Stimulated activated CD4-positive, alpha-beta T cell treated with anti-CD3 and anti-CD28 coated beads, Interleukin-12 subunit alpha, Interleukin-12 subunit beta, amount 100 ng/mL, for 48 hours (primary cell): Measurements from ENCODE around the gene LMLN.
"Not testable (repeated sequence)": the region's sequence is repeated elsewhere in the genome, so short reads cannot be mapped to it uniquely, and the experiment has no call there.

Experiments
- DNase-seq, 3 donors: peaks; one replicate each; pipeline ENCODE4 v3.0.0-alpha.2; 2020; ENCODE audit warnings: low read depth in 2 of 3, low spot score in 1 of 3

LMLN gene, protein sequence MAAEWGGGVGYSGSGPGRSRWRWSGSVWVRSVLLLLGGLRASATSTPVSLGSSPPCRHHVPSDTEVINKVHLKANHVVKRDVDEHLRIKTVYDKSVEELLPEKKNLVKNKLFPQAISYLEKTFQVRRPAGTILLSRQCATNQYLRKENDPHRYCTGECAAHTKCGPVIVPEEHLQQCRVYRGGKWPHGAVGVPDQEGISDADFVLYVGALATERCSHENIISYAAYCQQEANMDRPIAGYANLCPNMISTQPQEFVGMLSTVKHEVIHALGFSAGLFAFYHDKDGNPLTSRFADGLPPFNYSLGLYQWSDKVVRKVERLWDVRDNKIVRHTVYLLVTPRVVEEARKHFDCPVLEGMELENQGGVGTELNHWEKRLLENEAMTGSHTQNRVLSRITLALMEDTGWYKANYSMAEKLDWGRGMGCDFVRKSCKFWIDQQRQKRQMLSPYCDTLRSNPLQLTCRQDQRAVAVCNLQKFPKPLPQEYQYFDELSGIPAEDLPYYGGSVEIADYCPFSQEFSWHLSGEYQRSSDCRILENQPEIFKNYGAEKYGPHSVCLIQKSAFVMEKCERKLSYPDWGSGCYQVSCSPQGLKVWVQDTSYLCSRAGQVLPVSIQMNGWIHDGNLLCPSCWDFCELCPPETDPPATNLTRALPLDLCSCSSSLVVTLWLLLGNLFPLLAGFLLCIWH

DNA sequence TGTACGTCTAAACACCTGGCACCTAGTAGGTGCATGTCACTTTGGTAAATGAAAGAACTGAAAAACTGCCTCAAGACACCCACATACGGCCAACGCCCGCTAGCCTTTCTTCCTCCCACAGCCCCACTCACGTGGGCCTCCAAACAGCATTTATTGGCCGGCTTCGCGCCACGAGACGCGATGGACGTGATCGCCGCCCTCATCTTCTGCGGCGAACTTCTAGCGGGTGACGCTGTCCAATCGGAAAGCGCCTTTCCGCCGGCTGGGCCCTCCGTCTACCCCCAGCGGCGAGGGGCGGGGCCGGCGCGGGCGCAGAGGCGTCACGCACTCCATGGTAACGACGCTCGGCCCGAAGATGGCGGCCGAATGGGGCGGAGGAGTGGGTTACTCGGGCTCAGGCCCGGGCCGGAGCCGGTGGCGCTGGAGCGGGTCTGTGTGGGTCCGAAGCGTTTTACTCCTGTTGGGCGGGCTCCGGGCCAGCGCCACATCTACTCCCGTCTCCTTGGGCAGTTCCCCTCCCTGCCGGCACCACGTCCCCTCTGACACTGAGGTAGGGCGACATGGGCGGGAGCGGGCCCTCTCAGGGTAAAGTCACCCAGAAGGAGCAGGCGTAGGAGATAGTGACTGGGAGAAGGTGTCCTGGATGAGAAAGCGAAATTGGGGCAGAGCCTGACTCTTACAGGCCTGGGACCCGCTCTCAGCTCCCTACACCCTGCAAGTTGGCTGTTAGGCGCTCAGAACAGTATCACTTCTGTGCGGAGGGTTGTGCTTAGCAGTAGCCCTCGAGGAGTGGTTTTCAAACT, at the start of gene LMLN:
Gene LMLN, plus strand, starts transcription at position 327 of the 803 bp plus-strand sequence. Its CDS starts 29 bp downstream, at position 356.
- peak; percentile 84 to 95 (median 93) for DNase-seq

DNA sequence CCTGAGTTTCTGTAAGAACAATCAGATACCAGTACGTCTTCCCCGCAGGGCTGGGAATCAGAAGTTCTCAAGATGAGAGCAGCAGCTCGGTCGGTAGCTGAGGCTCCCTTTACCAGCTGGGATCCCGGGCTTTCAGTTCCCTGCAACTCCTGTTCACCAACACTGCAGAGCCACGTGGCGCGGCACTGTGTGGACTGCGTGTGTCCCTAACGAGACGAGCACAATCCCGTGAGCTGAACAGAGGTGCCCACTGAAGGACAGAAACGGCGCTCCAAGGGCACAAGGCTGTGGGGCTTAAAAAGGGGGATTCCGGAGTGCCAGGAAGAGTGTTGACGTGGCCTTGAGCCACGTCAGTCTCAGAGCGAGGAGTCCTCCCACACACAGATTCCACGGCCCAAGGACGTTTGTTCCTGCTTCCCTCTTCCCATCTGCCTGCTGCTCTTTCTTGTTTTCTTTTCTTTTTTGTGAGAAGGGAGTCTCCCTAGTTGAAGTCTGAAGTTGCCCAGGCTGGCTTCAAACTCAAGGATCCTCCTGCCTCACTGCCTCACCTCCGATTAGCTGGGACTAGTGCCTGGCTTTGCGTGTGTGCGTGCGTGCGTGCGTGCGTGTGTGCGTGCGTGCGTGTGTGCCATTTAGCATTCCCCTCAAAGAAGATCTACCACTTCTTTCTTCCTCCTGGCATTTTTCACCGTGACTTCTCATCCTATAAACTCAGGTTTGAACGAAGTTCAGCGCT, 47.1 kb upstream of the LMLN start:
- DNase-seq, result no peak

DNA sequence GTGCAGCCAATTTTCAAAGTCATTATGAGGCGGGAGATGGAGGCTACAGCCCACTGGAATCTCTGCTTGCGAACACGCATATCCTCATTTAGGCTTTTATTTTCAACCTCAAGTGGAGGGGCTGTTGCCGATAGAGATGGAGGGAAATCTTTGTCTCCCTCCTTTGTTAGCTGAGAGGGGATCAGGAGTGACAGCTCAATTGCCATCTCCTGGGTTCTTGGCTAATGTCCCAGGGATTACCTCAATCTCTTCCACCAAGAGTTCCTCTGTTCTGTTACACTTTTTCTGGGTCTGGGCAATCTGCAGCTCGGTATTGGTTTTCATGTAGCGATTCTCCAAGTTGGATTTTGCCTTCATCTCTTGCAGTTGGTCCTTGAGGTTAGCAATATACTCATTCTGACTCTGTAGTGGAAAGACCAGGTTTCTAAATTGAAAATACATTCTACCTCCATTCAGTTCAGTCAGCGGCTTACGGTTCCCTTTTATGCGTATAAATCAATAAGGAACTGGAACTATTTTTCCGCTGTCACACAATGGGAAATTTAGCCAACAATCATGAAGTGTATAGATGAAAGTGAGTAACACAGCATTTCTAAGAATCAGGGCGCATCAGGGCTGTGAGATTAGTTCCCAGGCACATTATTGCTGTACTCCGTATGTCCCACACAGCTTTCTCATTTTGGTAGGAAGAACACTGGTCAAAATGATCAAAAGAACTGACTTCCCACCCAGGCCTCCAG, 46.2 kb upstream of the LMLN start:
- no peak for DNase-seq

DNA sequence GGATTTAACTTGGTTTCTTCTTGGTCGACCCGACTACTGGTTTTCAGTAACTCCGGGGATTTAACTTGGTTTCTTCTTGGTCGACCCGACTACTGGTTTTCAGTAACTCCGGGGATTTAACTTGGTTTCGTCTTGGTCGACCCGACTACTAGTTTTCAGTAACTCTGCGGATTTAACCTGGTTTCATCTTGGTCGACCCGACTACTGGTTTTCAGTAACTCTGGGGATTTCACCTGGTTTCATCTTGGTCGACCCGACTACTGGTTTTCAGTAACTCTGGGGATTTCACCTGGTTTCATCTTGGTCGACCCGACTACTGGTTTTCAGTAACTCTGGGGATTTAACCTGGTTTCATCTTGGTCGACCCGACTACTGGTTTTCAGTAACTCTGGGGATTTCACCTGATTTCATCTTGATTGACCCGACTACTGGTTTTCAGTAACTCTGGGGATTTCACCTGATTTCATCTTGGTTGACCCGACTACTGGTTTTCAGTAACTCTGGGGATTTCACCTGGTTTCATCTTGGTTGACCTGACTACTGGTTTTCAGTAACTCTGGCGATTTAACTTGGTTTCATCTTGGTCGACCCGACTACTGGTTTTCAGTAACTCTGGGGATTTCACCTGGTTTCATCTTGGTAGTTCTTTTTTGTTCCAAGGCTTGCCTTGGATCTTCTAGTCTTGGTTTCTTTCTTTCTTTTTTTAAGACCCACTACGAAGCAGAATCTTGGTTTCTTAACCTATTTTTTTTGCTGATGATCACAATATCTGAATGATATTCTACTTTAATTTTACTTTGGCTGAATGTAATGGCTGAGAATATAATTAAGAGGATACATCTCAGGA, 38.4 kb upstream of the LMLN start:
- DNase-seq, result not testable (repeated sequence)

DNA sequence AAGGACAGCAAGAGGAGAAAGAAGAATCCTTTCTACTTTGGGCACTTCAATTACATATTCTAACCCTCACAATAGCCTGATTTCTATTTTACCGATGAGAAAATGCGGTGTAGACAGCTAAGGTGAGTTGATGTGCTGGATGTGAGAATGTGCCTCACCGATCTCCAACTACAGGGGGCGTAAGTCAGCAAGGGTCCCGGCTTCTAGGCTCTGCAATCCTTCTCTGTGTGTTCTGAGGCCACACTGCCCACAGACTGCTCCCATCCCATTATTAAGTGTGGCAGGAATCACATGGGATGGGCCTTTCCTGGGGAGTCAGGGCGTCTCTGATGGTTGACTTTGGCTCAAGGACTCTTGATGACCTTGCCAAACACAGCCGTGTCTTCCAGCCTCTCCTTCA, 33.6 kb upstream of the LMLN start:
- DNase-seq, result no peak

DNA sequence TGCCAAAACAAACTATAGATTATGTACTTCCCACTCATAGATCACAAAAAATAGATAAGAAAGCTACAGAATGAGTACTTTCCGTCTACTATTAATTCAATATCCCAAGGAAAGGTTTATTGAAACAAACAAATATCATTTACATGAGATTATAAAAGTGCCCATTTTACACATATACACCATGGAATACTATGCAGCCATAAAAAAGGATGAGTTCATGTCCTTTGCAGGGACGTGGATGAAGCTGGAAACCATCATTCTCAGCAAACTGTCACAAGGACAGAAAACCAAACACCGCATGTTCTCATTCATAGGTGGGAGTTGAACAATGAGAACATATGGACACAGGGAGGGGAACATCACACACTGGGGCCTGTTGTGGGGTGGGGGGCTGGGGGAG, 32.4 kb upstream of the LMLN start:
- DNase-seq, result not testable (repeated sequence)

DNA sequence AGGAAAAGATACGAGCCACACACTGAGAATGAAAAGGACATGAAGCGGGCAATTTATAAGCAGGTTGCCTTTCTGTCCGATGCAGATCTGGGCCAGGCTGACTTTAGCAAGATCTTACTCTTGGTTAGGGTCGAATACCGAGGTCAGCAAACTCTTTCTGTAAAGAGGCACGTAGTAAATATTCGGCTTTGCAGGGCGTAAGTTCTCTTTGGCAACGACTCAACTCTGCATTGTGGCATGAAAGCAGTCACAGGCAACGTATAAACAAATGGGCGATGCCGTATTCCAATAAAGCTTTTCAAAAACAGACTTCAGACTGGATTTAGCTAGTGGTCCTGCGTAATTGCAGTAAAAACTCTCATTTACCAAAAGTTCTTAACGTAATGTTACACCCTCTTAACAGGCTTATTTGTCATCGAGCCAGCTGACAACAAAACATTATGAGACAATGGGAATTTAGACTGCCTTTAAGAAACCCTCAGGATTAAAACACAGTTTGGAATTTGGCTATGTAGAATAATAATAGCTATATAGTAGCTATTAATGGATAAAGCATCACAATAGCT, 23.1 kb upstream of the LMLN start:
- no peak for DNase-seq

DNA sequence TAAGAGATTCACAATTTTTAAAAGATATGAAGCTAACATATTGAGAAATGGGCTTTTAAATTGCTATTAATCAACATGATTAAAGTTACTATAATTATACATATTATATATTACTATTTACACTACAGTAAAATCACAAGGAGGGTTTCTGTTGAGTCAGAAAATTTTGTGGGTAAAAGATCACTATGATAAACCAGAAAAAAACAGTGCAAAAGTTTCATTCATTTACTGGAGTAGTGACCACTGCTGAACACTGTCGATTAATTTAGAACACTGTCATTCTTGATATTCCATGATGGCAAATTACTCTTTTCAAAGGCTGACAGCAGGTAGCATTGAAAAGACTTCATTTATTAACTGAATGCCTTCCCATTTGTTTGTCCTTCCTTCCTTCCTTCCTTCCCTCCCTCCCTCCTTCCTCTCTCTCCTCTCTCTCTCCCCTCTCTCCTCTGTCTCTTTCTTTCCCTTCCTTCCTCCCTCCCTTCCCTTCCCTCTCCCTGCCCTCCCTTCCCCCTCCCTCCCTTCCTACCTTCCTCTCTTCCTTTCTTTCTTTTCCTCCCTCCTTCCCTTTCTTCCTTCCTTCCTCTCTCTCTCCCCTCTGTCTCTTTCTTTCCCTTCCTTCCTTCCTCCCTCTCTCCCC, 19.2 kb upstream of the LMLN start:
- no peak for DNase-seq

DNA sequence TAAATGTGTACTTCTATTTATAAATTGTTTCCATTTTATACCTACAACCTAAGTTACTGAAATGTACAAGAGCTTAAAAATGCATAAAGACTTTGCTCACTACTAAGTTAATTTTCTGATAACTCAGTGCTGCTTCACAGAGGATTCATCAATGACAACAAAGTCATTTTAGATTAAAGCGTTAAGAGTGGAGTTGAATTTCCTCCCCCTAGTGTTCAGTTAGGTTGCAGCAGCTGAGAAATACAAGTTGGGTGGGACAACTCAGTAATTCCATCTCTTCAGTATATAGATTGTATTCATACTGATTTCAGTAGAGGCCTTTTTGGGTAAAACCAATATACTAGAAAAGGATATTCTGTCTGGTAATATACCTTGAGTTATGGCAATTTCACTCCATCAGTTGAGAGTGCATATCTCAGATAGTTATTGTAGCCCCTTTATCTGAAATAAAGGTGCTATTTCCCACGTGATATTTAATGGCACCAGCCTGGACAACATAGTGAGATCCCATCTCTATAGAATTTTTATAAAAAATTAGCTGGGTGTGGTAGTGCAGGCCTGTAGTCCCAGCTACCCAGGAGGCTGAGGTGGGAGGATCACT, 17.0 kb upstream of the LMLN start:
- DNase-seq, result peak in 1 of 3 donors; percentile 37

DNA sequence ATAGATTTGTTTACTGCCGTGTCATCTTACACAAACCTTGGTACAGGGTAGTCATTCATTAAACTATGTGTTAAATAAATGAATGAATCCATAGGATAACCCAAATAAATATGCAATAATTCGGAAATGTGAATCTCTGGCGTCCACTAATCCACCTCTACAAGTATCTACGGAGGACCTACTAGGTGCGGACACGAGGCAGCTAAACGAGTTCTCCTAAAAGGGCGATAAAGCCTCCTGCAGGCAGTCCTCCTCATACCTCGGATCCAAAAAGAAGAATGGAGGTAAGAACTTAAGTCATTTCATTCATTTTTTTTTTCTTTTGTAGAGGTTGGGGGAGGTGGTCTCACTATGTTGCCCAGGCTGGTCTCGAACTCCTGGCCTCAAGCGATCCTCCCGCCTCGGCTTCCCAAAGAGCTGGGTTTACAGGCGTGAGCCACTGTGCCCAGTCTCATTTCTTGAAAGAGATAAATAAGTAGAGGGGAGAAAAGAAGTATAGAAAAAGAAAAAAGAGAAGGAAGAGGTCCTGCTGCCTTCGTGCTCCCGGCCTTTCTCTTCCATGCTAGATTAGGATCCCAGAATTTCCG, 10.7 kb upstream of the LMLN start:
- no peak for DNase-seq

DNA sequence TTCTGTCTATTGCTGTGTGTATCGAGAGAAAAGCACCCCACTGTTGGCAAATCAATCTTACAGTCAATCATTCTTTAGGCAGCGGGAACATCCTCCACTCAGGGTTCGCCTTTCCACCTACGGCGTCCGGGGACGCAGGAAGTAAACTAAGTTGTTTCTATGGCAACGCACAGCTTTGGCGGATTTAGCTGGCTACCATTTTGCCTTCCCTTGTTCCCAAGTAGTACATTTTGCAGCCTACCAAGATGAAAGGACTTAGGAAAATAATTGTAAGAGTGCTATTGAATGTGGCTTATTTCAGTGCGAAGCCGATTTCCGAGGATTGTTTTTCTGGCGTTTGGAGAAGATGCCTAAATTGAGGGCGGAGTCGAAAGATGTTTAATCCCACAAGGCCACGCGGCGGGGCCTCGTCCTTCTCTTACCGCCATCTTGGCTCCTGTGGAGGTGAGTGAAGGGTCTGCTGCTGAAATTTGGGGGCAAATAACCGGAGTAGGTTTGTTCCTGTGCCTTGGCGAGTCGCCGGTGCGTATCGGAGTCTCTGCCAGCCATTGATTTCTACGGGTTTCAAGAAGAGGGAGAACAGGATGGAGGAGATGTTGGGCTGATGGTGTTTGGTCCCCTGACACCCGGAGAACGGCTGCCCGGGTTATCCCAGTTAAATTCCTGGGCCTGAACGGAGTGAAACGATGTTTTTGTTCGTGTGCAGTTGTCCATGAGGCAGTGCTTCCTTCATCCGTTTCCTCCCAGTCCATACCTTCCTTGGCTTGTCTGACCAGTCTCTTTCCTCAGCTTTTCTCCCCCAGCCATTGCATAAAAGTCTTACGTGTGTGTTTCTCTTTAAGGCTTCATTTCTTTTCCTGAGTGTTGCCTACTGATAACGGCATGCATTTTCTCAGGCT, 10.0 kb upstream of the LMLN start, which contains the start of gene RPL35A:
Gene RPL35A, plus strand, starts transcription at position 413 of the 899 bp plus-strand sequence. CDS start 778 bp downstream, outside the sequence.
- DNase-seq, result peak; percentile 74 to 94 (median 75)

DNA sequence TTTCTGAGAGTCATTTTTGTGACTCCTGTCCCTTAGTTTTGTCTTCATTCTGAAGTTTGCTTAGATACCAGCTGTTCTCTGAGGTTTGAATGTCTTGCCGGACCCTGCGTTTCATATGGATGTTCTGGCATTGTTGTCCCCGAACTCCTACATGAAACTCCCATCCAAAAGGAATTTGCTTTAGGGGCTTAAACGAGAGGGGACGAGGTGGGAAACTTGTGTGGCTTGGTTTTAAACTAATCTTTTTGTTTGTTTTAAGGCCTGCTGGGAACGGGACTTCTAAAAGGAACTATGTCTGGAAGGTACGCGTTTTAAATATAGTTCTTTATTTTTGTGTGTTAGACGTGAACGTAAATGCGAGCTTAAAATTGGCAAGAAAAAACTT, 9.3 kb upstream of the LMLN start:
- DNase-seq, result no peak

DNA sequence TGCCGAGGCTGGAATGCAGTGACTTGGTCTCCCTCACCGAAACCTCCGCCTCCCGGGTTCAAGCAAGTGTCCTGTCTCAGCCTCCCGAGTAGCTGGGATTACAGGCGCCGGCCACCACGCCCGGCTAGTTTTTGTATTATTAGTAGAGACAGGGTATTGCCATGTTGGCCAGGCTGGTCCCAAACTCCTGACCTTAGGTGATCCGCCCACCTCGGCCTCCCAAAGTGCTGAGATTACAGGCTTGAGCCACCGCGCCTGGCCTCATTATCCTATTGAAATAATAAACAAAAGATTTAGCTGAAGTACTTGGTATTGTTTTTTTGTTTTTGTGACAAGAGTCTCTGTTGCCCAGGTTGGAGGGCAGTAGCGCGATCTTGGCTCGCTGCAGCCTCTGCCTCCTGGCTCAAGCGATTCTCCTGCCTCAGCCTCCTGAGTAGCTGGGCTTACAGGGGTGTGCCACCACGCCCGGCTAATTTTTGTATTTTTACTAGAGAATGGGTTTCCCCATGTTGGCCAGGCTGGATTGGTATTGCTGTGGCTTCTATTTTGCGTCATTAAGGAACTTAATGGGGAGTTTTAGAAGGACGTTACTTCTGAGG, 8.5 kb upstream of the LMLN start:
- DNase-seq, result no peak

DNA sequence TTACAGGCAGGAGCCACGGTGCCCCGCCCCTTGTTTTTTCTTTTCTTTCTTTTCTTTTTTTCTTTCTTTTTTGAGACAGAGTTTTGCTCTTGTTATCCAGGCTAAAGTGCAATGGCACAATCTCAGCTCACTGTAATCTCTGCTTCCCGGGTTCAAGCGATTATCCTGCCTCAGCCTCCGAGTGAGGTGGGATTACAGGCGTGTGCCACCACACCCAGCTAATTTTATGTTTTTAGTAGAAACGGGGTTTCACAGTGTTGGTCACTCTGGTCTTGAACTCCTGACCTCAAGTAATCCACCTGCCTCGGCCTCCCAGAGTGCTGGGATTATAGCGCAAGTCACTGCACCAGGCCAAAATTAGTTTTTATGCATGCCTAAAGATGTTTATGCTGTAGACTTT, 7.6 kb upstream of the LMLN start:
- no peak for DNase-seq

DNA sequence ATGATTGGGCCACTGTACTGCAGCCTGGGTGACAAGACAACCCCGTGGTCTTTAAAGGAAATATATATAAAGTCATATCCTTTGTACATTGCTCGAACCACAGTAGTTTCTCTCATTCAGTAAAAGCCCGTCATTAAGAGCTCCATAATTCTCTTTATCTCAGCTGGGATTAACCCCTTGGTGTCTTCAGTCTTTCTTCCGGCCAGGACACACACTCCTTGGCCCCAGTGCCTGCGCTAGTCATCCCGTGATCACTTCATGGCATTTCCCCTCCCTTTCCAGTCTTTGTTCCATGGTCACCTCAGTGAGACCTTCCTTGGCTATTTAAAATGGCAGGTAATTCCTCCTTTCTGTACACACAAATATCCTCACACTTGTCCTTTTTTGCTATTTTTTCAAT, 6.7 kb upstream of the LMLN start:
- no peak for DNase-seq

DNA sequence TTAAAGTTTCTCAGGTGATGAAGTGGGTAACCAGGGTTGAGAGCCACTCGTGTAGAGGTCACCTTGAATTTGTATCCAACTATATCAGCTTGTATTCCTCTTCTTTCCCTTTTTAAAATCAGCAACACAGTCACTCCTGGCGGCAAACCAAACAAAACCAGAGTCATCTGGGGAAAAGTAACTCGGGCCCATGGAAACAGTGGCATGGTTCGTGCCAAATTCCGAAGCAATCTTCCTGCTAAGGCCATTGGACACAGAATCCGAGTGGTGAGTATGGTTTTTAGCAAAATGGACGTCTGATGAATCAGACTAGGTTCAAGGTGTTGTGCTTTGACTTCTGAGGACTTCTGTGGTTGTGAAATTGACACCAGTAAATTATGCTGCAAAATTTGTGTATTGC, 6.1 kb upstream of the LMLN start:
- DNase-seq, result no peak
